ENCODE data around the gene MPZL2.
"Not testable (repeated sequence)": the region's sequence is repeated elsewhere in the genome, so short reads cannot be mapped to it uniquely, and the experiment has no call there.

Gene MPZL2

DNA sequence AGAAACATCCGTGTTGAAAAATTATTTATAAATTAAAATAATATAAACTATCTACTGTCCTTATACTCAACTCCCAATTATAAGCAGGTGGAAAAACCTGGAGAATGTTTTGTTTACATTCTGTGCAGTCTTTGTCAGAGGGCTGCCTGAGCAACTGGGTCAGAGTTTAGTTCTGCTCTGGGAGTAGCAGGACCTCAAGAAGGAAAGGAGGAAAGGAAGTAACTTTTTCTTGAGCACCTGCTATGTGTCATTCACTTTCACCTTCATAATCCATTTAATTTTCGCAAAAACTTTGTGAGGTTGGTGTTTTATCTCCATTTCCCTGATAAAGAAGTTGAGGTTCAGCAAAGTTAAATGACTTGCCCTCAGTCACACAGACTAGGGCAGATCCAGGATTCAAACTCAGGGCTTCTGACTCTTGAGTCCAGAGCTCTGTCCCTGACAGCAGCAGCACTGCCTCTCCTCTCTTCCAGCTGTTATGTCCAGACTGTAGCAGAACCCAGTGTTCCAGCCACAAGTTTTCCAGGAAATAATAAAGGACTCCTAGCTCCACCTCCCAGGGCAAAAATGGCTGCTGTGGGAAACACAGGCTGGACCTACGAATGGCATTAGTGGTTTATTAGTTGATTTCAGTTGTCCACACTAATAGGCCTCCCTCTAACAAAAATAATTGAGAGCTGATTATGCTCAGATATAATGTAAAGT is 46.8 kb upstream of the MPZL2 start:
- Histone ChIP-seq H3K27ac (ENCODE audit: low read length) (no peak overlapping the region), H3K36me3 (replicated peaks; ENCODE audit: low read depth, low read length) (no peaks in the 10 kb centered on the region), H3K79me2 (ENCODE audit: low read length) (no peaks in the 10 kb centered on the region), H2AFZ (ENCODE audit: low read depth, low read length) (no peak overlapping the region), H3K4me3 (ENCODE audit: low read length) (no peak overlapping the region), H3K27me3 (ENCODE audit: low read depth, low read length) (peaks cover 13% of the 10 kb centered on the region), H3K4me1 (ENCODE audit: low read length) (no peaks in the 10 kb centered on the region), H3K9ac (ENCODE audit: low read length) (no peak overlapping the region), H3K9me3 (ENCODE audit: insufficient read depth, low read length) (no peaks in the 10 kb centered on the region), H3K4me2 (ENCODE audit: low read length) (no peak overlapping the region), H4K20me1 (ENCODE audit: insufficient read depth, low read length) (no peaks in the 10 kb centered on the region)
- no peak for TF ChIP-seq EZH2phosphoT487 (IDR thresholded peaks at IDR 0.05; ENCODE audit: low read depth)
- TF ChIP-seq, protein P1, sequence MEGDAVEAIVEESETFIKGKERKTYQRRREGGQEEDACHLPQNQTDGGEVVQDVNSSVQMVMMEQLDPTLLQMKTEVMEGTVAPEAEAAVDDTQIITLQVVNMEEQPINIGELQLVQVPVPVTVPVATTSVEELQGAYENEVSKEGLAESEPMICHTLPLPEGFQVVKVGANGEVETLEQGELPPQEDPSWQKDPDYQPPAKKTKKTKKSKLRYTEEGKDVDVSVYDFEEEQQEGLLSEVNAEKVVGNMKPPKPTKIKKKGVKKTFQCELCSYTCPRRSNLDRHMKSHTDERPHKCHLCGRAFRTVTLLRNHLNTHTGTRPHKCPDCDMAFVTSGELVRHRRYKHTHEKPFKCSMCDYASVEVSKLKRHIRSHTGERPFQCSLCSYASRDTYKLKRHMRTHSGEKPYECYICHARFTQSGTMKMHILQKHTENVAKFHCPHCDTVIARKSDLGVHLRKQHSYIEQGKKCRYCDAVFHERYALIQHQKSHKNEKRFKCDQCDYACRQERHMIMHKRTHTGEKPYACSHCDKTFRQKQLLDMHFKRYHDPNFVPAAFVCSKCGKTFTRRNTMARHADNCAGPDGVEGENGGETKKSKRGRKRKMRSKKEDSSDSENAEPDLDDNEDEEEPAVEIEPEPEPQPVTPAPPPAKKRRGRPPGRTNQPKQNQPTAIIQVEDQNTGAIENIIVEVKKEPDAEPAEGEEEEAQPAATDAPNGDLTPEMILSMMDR (IDR thresholded peaks at IDR 0.05; ENCODE audit: low read depth, low read length), result no peak

DNA sequence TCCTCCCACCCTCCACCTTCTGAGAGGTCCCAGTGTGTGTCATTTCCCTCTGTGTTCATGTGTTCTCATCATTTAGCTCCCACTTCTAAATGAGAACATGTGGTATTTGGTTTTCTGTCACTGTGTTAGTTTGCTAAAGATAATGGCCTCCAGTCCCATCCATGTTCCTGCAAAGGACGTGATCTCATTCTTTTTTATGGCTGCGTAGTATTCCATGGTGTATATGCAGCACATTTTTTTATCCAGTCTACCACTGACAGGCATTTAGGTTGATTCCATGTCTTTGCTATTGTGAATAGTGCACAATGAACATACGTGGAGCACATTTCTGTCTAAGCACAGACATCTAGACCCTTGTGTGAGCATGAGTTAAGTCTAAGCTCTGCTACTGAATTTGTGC is 46.2 kb upstream of the MPZL2 start:
- peaks cover 13% of the 10 kb centered on the region for H3K27me3 ChIP-seq (ENCODE audit: low read depth, low read length)
- no peaks in the 10 kb centered on the region for H3K9me3 ChIP-seq (ENCODE audit: insufficient read depth, low read length)
- no peaks in the 10 kb centered on the region for H3K79me2 ChIP-seq (ENCODE audit: low read length)
- TF ChIP-seq, protein P1 (IDR thresholded peaks at IDR 0.05; ENCODE audit: low read depth, low read length), result no peak
- TF ChIP-seq EZH2phosphoT487 (IDR thresholded peaks at IDR 0.05; ENCODE audit: low read depth), result no peak
- H3K4me3 ChIP-seq (ENCODE audit: low read length), result no peak overlapping the region
- no peak overlapping the region for H3K4me2 ChIP-seq (ENCODE audit: low read length)
- H2AFZ ChIP-seq (ENCODE audit: low read depth, low read length), result no peak overlapping the region
- no peaks in the 10 kb centered on the region for H3K4me1 ChIP-seq (ENCODE audit: low read length)
- no peaks in the 10 kb centered on the region for H3K36me3 ChIP-seq (replicated peaks; ENCODE audit: low read depth, low read length)
- H3K9ac ChIP-seq (ENCODE audit: low read length), result no peak overlapping the region
- H3K27ac ChIP-seq (ENCODE audit: low read length), result no peak overlapping the region
- H4K20me1 ChIP-seq (ENCODE audit: insufficient read depth, low read length), result no peaks in the 10 kb centered on the region

DNA sequence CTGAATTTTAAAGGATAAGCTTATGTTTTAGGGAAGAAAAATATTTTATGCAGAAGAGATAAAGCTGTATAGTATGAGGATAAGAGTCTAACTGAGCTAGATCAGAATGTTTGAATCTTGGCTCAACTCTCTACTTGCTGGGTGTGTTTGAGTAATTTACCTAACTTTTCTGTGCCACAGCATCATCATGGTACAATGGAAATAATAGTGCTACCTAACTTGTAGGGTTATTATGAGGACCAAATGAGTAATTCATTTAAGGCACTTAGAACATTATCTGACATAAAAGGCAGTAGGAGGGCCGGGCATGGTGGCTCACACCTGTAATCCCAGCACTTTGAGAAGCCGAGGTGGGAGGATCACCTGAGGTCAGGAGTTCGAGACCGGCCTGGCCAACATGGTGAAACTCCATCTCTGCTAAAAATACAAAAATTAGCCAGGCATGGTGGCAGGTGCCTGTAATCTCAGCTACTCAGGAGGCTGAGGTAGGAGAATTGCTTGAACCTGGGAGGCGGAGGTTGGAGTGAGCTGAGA is 45.0 kb upstream of the MPZL2 start:
- not testable (repeated sequence) for H3K9ac ChIP-seq (ENCODE audit: low read length); H3K4me1 ChIP-seq (ENCODE audit: low read length); H4K20me1 ChIP-seq (ENCODE audit: insufficient read depth, low read length); H3K27ac ChIP-seq (ENCODE audit: low read length); H3K4me2 ChIP-seq (ENCODE audit: low read length); H3K9me3 ChIP-seq (ENCODE audit: insufficient read depth, low read length); H3K4me3 ChIP-seq (ENCODE audit: low read length); H3K36me3 ChIP-seq (replicated peaks; ENCODE audit: low read depth, low read length); H3K79me2 ChIP-seq (ENCODE audit: low read length); H2AFZ ChIP-seq (ENCODE audit: low read depth, low read length)
- H3K27me3 ChIP-seq (ENCODE audit: low read depth, low read length), result peaks cover 13% of the 10 kb centered on the region

GRCh38 chr11:118306556-118306955 is 42.5 kb upstream of the MPZL2 start:
- Histone ChIP-seq H3K27ac (ENCODE audit: low read length) (no peak overlapping the region), H4K20me1 (ENCODE audit: insufficient read depth, low read length) (no peaks in the 10 kb centered on the region), H3K9me3 (ENCODE audit: insufficient read depth, low read length) (no peaks in the 10 kb centered on the region), H3K9ac (ENCODE audit: low read length) (no peak overlapping the region), H3K79me2 (ENCODE audit: low read length) (no peaks in the 10 kb centered on the region), H3K27me3 (ENCODE audit: low read depth, low read length) (peaks cover 6% of the 10 kb centered on the region; the same call in 1 of the 2 replicates), H3K36me3 (replicated peaks; ENCODE audit: low read depth, low read length) (no peaks in the 10 kb centered on the region), H3K4me3 (ENCODE audit: low read length) (no peak overlapping the region), H2AFZ (ENCODE audit: low read depth, low read length) (no peak overlapping the region), H3K4me1 (ENCODE audit: low read length) (no peaks in the 10 kb centered on the region), H3K4me2 (ENCODE audit: low read length) (no peak overlapping the region)
- no peak for TF ChIP-seq EZH2phosphoT487 (IDR thresholded peaks at IDR 0.05; ENCODE audit: low read depth)
- TF ChIP-seq, protein P1 (IDR thresholded peaks at IDR 0.05; ENCODE audit: low read depth, low read length), result no peak
